PC-3 (cell line): ENCODE results near the gene LATS1.

Source experiments
- EZH2 ChIP-seq: fragments of 300-600 bp; sonication (generic); IDR thresholded peaks from one replicate; pipeline ENCODE4 v1.6.1; 2017; ENCODE audit warnings: antibody characterized with exemption, mild to moderate bottlenecking, low read length; ENCODE audit not compliant: unreplicated experiment
- TF ChIP-seq, protein P1 (sequence below): fragments of 300-600 bp; sonication (generic); conservative IDR thresholded peaks from 2 replicates; pipeline ENCODE4 v1.5.1; 2017; ENCODE audit warnings: antibody characterized with exemption, low read depth, mild to moderate bottlenecking, low read length

- TF ChIP-seq, protein P1, sequence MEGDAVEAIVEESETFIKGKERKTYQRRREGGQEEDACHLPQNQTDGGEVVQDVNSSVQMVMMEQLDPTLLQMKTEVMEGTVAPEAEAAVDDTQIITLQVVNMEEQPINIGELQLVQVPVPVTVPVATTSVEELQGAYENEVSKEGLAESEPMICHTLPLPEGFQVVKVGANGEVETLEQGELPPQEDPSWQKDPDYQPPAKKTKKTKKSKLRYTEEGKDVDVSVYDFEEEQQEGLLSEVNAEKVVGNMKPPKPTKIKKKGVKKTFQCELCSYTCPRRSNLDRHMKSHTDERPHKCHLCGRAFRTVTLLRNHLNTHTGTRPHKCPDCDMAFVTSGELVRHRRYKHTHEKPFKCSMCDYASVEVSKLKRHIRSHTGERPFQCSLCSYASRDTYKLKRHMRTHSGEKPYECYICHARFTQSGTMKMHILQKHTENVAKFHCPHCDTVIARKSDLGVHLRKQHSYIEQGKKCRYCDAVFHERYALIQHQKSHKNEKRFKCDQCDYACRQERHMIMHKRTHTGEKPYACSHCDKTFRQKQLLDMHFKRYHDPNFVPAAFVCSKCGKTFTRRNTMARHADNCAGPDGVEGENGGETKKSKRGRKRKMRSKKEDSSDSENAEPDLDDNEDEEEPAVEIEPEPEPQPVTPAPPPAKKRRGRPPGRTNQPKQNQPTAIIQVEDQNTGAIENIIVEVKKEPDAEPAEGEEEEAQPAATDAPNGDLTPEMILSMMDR, result no peak
- TF ChIP-seq EZH2, result no peak
Observed at GRCh38 chr6:149717588-149718458, at the start of gene LATS1.
